ENCODE data around the gene EFNB2.

DNA sequence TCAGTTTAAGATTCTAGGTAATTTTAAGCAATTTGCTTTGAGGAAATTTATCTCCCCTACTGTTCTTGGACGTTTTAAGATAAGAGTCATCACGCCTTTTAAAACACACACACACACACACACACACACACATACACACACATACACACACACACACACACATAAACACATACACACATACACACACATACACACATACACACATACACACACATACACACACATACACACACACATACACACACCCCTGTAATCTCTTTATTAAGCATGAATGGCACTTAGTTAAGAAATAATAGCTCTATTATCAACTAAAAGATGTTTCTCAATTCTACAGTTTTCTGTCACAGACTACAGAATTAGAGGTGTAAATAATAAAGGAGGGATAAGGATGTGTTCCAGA, 49.2 kb downstream of the EFNB2 start:
- TF ChIP-seq POLR2AphosphoS5 (IDR thresholded peaks at IDR 0.05) (no peak), POLR2A (IDR thresholded peaks at IDR 0.05; ENCODE audit: low read depth) (no peak)
- TF ChIP-seq, protein P1, sequence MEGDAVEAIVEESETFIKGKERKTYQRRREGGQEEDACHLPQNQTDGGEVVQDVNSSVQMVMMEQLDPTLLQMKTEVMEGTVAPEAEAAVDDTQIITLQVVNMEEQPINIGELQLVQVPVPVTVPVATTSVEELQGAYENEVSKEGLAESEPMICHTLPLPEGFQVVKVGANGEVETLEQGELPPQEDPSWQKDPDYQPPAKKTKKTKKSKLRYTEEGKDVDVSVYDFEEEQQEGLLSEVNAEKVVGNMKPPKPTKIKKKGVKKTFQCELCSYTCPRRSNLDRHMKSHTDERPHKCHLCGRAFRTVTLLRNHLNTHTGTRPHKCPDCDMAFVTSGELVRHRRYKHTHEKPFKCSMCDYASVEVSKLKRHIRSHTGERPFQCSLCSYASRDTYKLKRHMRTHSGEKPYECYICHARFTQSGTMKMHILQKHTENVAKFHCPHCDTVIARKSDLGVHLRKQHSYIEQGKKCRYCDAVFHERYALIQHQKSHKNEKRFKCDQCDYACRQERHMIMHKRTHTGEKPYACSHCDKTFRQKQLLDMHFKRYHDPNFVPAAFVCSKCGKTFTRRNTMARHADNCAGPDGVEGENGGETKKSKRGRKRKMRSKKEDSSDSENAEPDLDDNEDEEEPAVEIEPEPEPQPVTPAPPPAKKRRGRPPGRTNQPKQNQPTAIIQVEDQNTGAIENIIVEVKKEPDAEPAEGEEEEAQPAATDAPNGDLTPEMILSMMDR (IDR thresholded peaks at IDR 0.05), result no peak

All from esophagus muscularis mucosa (tissue), 3 donors.